Cardiac fibroblast (primary cell): ENCODE measurements around the gene MORN1.

ENCODE experiments used
- DNase-seq, 2 donors: peaks; one replicate each; pipeline versions ENCODE4 v3.0.0 to v3.0.0-alpha.2; 2010; ENCODE audit warnings: low read depth in 2 of 2
- H3K4me3 ChIP-seq, 2 donors: replicated peaks in 1 of 2; 1 replicate in 1 of 2; 2 replicates in 1 of 2; pipeline ENCODE4 v1.5.1; 2011; ENCODE audit warnings: low read depth in 2 of 2, low read length in 2 of 2, mild to moderate bottlenecking in 2 of 2, moderate library complexity in 1 of 2
- TF ChIP-seq, protein P1 (sequence below): IDR thresholded peaks from one replicate; pipeline ENCODE4 v1.5.1; 2011; ENCODE audit warnings: low read depth, mild to moderate bottlenecking, low read length, inconsistent platforms

MORN1 gene

DNA sequence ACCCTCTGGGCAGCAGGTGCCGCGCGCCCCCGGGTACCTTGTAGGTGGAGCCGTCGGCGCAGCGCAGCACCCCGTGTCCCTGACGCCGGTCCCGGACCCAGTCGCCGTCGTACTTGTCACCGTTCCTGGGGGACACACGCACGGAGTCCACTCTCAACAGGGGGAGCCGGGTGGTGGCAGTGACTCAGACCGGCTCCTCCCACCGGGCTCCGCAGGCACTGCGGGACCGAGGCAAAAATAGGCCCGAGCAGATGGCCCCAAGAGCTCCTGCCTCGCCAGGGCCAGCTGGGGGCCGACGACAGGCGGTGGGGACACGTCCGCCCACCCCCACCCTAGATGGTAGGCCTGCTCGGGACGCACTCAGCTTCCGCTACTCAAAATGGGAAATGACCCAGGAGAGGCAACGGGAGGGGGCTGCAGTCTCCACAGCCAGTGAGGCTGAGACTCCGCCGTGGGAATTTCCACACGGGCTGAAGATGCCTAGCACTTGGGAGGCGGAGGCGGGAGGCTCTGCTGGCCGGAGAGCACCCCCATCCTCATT is 6.3 kb downstream of the MORN1 start:
- no peak for DNase-seq
- H3K4me3 ChIP-seq: no peak overlapping the region
- TF ChIP-seq, protein P1, sequence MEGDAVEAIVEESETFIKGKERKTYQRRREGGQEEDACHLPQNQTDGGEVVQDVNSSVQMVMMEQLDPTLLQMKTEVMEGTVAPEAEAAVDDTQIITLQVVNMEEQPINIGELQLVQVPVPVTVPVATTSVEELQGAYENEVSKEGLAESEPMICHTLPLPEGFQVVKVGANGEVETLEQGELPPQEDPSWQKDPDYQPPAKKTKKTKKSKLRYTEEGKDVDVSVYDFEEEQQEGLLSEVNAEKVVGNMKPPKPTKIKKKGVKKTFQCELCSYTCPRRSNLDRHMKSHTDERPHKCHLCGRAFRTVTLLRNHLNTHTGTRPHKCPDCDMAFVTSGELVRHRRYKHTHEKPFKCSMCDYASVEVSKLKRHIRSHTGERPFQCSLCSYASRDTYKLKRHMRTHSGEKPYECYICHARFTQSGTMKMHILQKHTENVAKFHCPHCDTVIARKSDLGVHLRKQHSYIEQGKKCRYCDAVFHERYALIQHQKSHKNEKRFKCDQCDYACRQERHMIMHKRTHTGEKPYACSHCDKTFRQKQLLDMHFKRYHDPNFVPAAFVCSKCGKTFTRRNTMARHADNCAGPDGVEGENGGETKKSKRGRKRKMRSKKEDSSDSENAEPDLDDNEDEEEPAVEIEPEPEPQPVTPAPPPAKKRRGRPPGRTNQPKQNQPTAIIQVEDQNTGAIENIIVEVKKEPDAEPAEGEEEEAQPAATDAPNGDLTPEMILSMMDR: no peak

DNA sequence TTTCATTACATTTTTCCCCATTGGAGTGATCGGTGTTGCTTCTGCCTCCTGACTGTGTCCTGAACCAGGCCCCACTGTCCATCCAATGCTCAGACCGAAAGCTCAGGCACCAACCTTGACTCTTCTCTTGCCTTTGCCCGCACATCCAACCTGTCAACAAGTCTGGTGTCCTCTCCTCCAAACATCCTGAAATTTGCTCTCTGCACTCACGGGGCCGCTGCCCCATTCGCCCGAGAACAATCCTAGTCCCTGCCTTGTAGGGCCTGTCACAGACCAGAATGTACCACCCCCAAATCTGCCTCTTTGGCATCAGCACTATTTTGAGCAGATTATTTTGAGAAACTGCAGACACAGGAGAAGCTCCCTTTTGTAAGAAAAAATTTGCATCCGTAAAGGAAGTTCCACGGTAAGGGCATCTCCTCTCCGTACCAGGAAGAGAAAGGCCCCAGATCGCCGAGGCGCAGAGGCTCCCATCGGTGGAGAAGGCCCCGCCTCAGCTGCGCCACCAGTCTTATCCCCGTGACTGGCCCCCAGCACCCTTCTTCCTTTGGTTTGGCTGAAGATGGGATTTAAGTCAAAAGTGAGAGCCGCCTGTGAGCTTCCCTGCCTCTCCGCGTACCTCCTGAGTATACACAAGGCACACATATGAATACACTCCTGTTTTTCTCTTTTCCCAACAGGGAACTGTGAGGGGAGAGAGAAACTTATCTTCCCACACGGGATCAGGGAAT is 7.1 kb downstream of the MORN1 start:
- TF ChIP-seq, protein P1: no peak
- no peak overlapping the region for H3K4me3 ChIP-seq
- DNase-seq: no peak

- no peak for DNase-seq
- TF ChIP-seq, protein P1: no peak
- no peak overlapping the region for H3K4me3 ChIP-seq
Measured at GRCh38 chr1:2383576-2383975, 7.8 kb downstream of the MORN1 start.

- TF ChIP-seq, protein P1: peak; percentile 73
- H3K4me3 ChIP-seq: no peak overlapping the region
- DNase-seq: peak; percentile 44 to 47
Measured at GRCh38 chr1:2382621-2383361, 8.6 kb downstream of the MORN1 start.

DNA sequence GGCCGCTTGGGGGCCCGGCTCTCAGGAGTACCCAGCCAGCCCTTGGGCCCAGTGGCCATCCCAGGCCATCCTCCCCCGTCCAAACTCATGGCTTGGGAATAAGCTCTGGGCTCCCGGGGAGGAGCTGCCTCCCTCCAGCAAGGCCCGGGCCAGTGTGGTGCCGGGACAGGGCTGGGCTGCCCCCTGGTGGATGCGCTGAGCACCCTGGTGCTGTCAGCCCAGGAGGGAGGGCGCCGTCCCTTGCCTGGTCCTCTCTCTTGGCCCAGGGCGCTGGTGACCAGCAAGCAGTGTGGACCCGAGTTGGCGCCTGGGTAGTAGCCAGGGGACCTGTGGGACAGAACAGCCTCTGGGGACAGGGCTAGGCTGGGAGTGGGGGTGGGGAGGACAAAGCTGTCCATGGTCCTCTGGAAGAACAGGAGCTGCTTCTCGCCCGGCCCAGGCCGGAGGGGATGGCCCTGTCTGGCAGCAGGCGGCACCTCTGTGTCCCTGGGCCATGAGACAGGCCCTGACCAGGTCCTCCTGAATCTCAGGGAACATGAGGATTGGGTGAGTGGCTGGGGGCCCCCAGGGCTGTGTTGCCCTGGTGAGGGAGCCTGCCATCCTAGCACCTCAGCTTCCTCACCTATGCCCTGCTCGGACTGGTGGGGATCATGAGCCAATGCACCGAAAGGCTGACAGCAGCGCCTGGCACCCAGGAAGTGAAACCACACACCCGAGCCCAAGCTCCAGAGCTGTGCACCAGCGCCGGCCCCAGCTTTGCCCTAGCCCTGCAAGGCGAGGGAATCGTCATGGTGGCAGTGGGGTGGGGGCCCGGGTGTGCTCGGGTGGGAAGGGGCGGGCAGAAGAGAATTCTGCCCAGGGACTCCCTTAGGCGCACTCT is 9.4 kb downstream of the MORN1 start:
- TF ChIP-seq, protein P1: peak; percentile 94
- DNase-seq: peak; percentile 79 to 89
- no peak overlapping the region for H3K4me3 ChIP-seq

- TF ChIP-seq, protein P1: no peak
- DNase-seq: no peak
Measured at GRCh38 chr1:2380816-2381591, 10.3 kb downstream of the MORN1 start.

More at GRCh38 chr1:2380816-2381591, 10.3 kb downstream of the MORN1 start:
- H3K4me3 ChIP-seq: no peak overlapping the region
